A549 treated with dexamethasone at 1 μM for 4 hours (cell line): Measurements from ENCODE around the gene FAM50B. TPM values are rescaled to one million over a fixed set of nuclear protein-coding genes. Genes with fewer than 3 reads are reported as not detected.

Experiments
- total RNA-seq: library from RNA; stranded (reverse); fragments of 200-300 nt; extraction: Qiagen RNA extraction; gene quantifications from 5 replicates; pipeline ENCODE4 v1.2.3, GENCODE V29; 2022

The FAM50B gene, protein sequence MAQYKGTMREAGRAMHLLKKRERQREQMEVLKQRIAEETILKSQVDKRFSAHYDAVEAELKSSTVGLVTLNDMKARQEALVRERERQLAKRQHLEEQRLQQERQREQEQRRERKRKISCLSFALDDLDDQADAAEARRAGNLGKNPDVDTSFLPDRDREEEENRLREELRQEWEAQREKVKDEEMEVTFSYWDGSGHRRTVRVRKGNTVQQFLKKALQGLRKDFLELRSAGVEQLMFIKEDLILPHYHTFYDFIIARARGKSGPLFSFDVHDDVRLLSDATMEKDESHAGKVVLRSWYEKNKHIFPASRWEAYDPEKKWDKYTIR
- 4.6 to 6.2 TPM (median 5.8 TPM) in 5 replicates for total RNA-seq

DNA sequence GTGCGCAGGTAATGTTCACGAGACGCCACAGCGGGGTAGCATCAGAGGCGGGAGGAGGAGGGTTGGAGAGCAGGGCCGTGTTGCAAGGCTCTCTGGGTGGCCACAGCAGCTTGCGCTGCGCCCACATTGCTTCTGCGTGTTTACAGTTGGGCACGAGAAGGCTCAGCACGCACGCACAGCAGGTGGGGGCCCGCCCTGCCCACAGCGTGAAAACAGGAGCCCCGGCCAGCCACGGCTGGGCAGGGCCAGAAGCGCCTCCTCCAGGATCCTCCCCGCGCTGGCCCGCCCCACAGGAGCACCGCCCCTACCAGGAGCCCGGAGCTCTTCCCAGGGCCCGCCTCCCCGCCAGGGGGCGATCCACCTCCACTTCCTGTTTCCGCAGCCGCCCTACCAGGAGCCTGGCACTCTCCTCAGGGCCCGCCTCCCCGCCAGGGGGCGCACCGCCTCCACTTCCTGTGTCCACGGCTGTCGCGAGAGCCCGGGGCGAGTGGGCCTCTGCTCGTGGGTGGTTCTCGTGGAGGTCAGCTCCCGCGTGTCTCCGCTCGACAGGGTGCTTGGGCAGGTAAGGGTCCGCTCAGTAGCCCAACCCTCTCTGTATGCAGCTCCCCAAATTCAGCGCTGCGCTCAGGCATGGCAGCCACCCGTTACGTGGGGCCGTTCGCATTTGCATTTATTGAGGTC is at the start of gene FAM50B:
Gene FAM50B (plus strand): TSS at position 449 of the 681 bp plus-strand sequence. CDS start 439 bp downstream, outside the sequence.

Other genes with a start within 250 kb of the FAM50B start
- gene PXDC1, start 97.7 kb upstream of the FAM50B start, total RNA-seq, result 16.2 to 21.3 TPM (median 17.6 TPM) in 5 replicates
- not detected in 5 replicates for gene FAM217A, start 229.8 kb downstream of the FAM50B start, total RNA-seq